ENCODE results near the gene DLG2. TPM values are rescaled to one million over a fixed set of nuclear protein-coding genes. Genes with fewer than 3 reads are reported as not detected.

DLG2 gene
- total and polyA plus RNA-seq, 2 of the 4 experiments (the other 2 are of a cell fraction) = 0.31 to 0.36 TPM

- CTCF ChIA-PET = no interaction called here
- intact Hi-C loops (cut with micrococcal nuclease) = no loop called here
These were observed 1899.9 kb downstream of the DLG2 start for GRCh38 chr11:83727251-83727650.

More at GRCh38 chr11:83727251-83727650, 1899.9 kb downstream of the DLG2 start:
- no peak overlapping the region for H2AFZ ChIP-seq (replicated peaks; ENCODE audit: low read length, poor library complexity)
- H2BK120ac ChIP-seq (ENCODE audit: low read depth, low read length) = no peak overlapping the region
- H3K79me1 ChIP-seq (ENCODE audit: low read depth in 1 of 2, low read length in 2 of 2) = no peaks in the 10 kb centered on the region
- ATAC-seq (ENCODE audit: low read depth) (no peak), DNase-seq (no peak)
- no peak overlapping the region for H2BK15ac ChIP-seq (ENCODE audit: low read depth, low read length)
- H3K36me3 ChIP-seq (ENCODE audit: control insufficient read depth, insufficient read depth, low read length) = no peaks in the 10 kb centered on the region
- H3K4me3 ChIP-seq (ENCODE audit: insufficient read depth, low read depth, low read length) = no peak overlapping the region
- H4K5ac ChIP-seq (ENCODE audit: low read depth, low read length) = no peak overlapping the region
- H3K56ac ChIP-seq (ENCODE audit: extremely low read depth, insufficient read depth, low read length) = no peak overlapping the region
- H4K91ac ChIP-seq (ENCODE audit: insufficient read depth, low read depth, low read length) = no peak overlapping the region
- H2AK5ac ChIP-seq (ENCODE audit: low read depth, low read length) = no peak overlapping the region
- H3K18ac ChIP-seq (ENCODE audit: low read depth, low read length) = no peak overlapping the region
- no peak overlapping the region for H2BK20ac ChIP-seq (ENCODE audit: low read depth, low read length)
- no peaks in the 10 kb centered on the region for H3K4me1 ChIP-seq (ENCODE audit: control insufficient read depth, insufficient read depth, low read length)
- no peak overlapping the region for H3K4me2 ChIP-seq (ENCODE audit: low read depth, low read length)
- no peaks in the 10 kb centered on the region for H3K9me1 ChIP-seq (ENCODE audit: insufficient read depth, low read length)
- H4K20me1 ChIP-seq (ENCODE audit: insufficient read depth, low read length) = no peaks in the 10 kb centered on the region
- H2AK9ac ChIP-seq (replicated peaks; ENCODE audit: low read depth, low read length, poor library complexity) = no peak overlapping the region
- in situ Hi-C loops (cut with MboI; ENCODE audit: low sequenced_read_pairs) = no loop called here
- POLR2A ChIA-PET (ENCODE audit: unreplicated experiment) = no interaction called here
- H4K8ac ChIP-seq (ENCODE audit: low read depth in 2 of 2, low read length in 2 of 2) = no peak overlapping the region
- dilution Hi-C loops (cut with HindIII; ENCODE audit: low sequenced_read_pairs, unreplicated experiment) = no loop called here
- no peak overlapping the region for H3K23ac ChIP-seq (ENCODE audit: low read depth, low read length)
- no peak for TF ChIP-seq BHLHE40 (IDR thresholded peaks at IDR 0.05; ENCODE audit: low read depth, low read length)
- TF ChIP-seq CTCF (conservative IDR thresholded peaks at IDR 0.05; ENCODE audit: low read depth, low read length) = no peak
- TF ChIP-seq POLR2A (IDR thresholded peaks at IDR 0.05; ENCODE audit: low read depth, low read length) = no peak
- TF ChIP-seq RCOR1 (IDR thresholded peaks at IDR 0.05; ENCODE audit: insufficient replicate concordance, low read length) = no peak
- no peak for TF ChIP-seq NFE2L2 (IDR thresholded peaks at IDR 0.05; ENCODE audit: low read depth, low read length)
- no peak for TF ChIP-seq MXI1 (IDR thresholded peaks at IDR 0.05; ENCODE audit: borderline replicate concordance, low read depth, low read length)
- TF ChIP-seq FOS (IDR thresholded peaks at IDR 0.05; ENCODE audit: low read depth, low read length) = no peak
- TF ChIP-seq SMC3 (IDR thresholded peaks at IDR 0.05; ENCODE audit: low read depth, low read length) = no peak
- TF ChIP-seq RFX5 (IDR thresholded peaks at IDR 0.05; ENCODE audit: low read depth, low read length) = no peak
- no peak for TF ChIP-seq RAD21 (IDR thresholded peaks at IDR 0.05; ENCODE audit: low read length)
- TF ChIP-seq, protein P1, sequence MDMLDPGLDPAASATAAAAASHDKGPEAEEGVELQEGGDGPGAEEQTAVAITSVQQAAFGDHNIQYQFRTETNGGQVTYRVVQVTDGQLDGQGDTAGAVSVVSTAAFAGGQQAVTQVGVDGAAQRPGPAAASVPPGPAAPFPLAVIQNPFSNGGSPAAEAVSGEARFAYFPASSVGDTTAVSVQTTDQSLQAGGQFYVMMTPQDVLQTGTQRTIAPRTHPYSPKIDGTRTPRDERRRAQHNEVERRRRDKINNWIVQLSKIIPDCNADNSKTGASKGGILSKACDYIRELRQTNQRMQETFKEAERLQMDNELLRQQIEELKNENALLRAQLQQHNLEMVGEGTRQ (IDR thresholded peaks at IDR 0.05; ENCODE audit: low read depth, low read length) = no peak
- no peak for TF ChIP-seq MAFK (IDR thresholded peaks at IDR 0.05; ENCODE audit: low read depth, low read length)
- no peak for TF ChIP-seq MAZ (IDR thresholded peaks at IDR 0.05; ENCODE audit: borderline replicate concordance, low read depth, low read length)
- BruUV-seq (replicated peaks) = no TSS peak
- no peak overlapping the region for H2BK5ac ChIP-seq (ENCODE audit: low read depth, low read length, poor library complexity, severe bottlenecking)
- H3K27ac ChIP-seq (ENCODE audit: insufficient read depth, low read length) = no peak overlapping the region
- no peaks in the 10 kb centered on the region for H3K9me3 ChIP-seq (ENCODE audit: control insufficient read depth, insufficient read depth, low read length)
- H3K9ac ChIP-seq (ENCODE audit: low read depth, low read length) = no peak overlapping the region
- peaks cover 10% of the 10 kb centered on the region for H3K27me3 ChIP-seq (ENCODE audit: control insufficient read depth, insufficient read depth, low read length)
- no CpG with 5 or more reads among the region's 1 CpG for WGBS, 2 experiments (ENCODE audit: extremely low coverage in 2 of 2, insufficient read length in 1 of 2)
- H3K4ac ChIP-seq (ENCODE audit: low read depth, low read length) = no peak overlapping the region
- H3K14ac ChIP-seq (replicated peaks; ENCODE audit: low read depth, low read length) = no peak overlapping the region

All from IMR-90 (cell line).